Measurements from ENCODE around the gene PLEKHH1. TPM values are rescaled to one million over a fixed set of nuclear protein-coding genes. Genes with fewer than 3 reads are reported as not detected.

PLEKHH1 gene
- total and polyA plus RNA-seq, 2 of the 8 experiments (the other 6 are each of a cell fraction or from before 2014, with no cell fraction given), result 28.3 to 33.3 TPM

GRCh38 chr14:67566908-67567307 is 33.8 kb downstream of the PLEKHH1 start:
- no peak overlapping the region for H3K27ac ChIP-seq (ENCODE audit: low read depth, low read length)
- H3K4me3 ChIP-seq (ENCODE audit: extremely low read depth in 1 of 4, insufficient read depth in 2 of 4, low read depth in 3 of 4, low read length in 4 of 4), result no peak overlapping the region
- POLR2A ChIA-PET (ENCODE audit: partially characterized antibody), result interaction anchor here (0.6 to 2.1 kb wide), 3 partner anchors 10 to 158 kb away, joined by 3 to 6 read pairs (median 3); no protein-coding TSS in a partner anchor
- no peak for TF ChIP-seq SP4 (IDR thresholded peaks at IDR 0.05; ENCODE audit: low read length)

More at GRCh38 chr14:67566908-67567307, 33.8 kb downstream of the PLEKHH1 start:
- Histone ChIP-seq H3K9ac (replicated peaks in 1 of 4; ENCODE audit: extremely low read depth in 1 of 4, low read depth in 3 of 4, low read length in 3 of 4) (no peak overlapping the region), H2BK20ac (ENCODE audit: low read length) (no peak overlapping the region), H3K79me2 (ENCODE audit: control insufficient read depth in 1 of 2, insufficient read depth in 2 of 2, low read length in 2 of 2) (no peaks in the 10 kb centered on the region), H2AK5ac (ENCODE audit: low read depth, low read length) (no peak overlapping the region), H2AFZ (ENCODE audit: low read length) (no peak overlapping the region), H2BK120ac (replicated peaks; ENCODE audit: low read depth, low read length) (no peak overlapping the region), H2BK12ac (ENCODE audit: low read depth, low read length) (no peak overlapping the region), H3K79me1 (ENCODE audit: low read depth, low read length) (no peaks in the 10 kb centered on the region), H3K4me1 (replicated peaks in 1 of 4; ENCODE audit: control insufficient read depth in 3 of 4, insufficient read depth in 4 of 4, low read length in 3 of 4) (no peaks in the 10 kb centered on the region), H3K23ac (ENCODE audit: insufficient read length) (no peak overlapping the region), H3K56ac (replicated peaks; ENCODE audit: insufficient read length, low read depth, low read length) (no peak overlapping the region), H3K23me2 (ENCODE audit: low read depth, low read length) (no peaks in the 10 kb centered on the region), H3K27me3 (replicated peaks in 1 of 4; ENCODE audit: control insufficient read depth in 3 of 4, extremely low read depth in 1 of 4, insufficient read depth in 3 of 4, low read length in 3 of 4) (peaks cover 0 to 2% (median 0%) of the 10 kb centered on the region in 4 experiments; a peak in 1 of 7 replicates), H4K5ac (ENCODE audit: insufficient read length, low read depth, low read length) (no peak overlapping the region), H3K14ac (ENCODE audit: insufficient read length) (no peak overlapping the region), H2BK15ac (ENCODE audit: low read length) (no peak overlapping the region), H3K4ac (replicated peaks; ENCODE audit: insufficient read length, low read depth, low read length) (no peak overlapping the region), H4K91ac (replicated peaks; ENCODE audit: insufficient read length, low read length) (no peak overlapping the region), H2BK5ac (ENCODE audit: low read depth, low read length) (no peak overlapping the region), H4K8ac (ENCODE audit: extremely low read depth, insufficient read depth, low read length) (no peak overlapping the region), H3K4me2 (ENCODE audit: insufficient read depth in 1 of 2, low read depth in 2 of 2, low read length in 2 of 2) (no peak overlapping the region), H4K20me1 (replicated peaks in 1 of 2; ENCODE audit: control insufficient read depth in 1 of 2, insufficient read depth in 2 of 2, low read length in 2 of 2) (peaks cover 0 to 3% of the 10 kb centered on the region in 2 experiments), H3K9me3 (ENCODE audit: insufficient read depth in 2 of 2, low read depth in 1 of 2, low read length in 1 of 2) (no peaks in the 10 kb centered on the region), H3K18ac (ENCODE audit: extremely low read depth, low read length) (no peak overlapping the region), H3K36me3 (ENCODE audit: control insufficient read depth in 2 of 4, insufficient read depth in 4 of 4, low read length in 3 of 4) (peaks cover 0 to 2% (median 0%) of the 10 kb centered on the region in 4 experiments; a peak in 1 of 8 replicates)
- CTCF ChIA-PET (ENCODE audit: partially characterized antibody), result interaction anchor here (0.9 to 28.8 kb wide), 8 partner anchors 9 to 143 kb away, joined by 3 to 924 read pairs (median 66); partner anchors contain the start of genes PIGH and PLEKHH1
- WGBS, 2 experiments (ENCODE audit: extremely low coverage in 1 of 2, insufficient coverage in 1 of 2, insufficient read length in 1 of 2, insufficient replicate concordance in 2 of 2, low coverage in 1 of 2, low lambda C conversion rate in 2 of 2, missing lambda C conversion rate in 1 of 2), result 78% methylated on average over 6 of the region's 6 CpGs; no CpG with 5 or more reads in 1 of the 2 experiments
- DNase-seq (ENCODE audit: low read depth in 1 of 2, low spot score in 2 of 2) (no peak), FAIRE-seq (no peak)
